Neural progenitor cell (in vitro differentiated cells): ENCODE results near the gene LEPR.

ENCODE experiments used
- EZH2 ChIP-seq: fragments of 200-600 bp; sonication (generic); IDR thresholded peaks from 2 replicates; pipeline ENCODE4 v1.6.1; 2017; ENCODE audit warnings: antibody characterized with exemption, mild to moderate bottlenecking, moderate library complexity
- EZH2phosphoT487 ChIP-seq: fragments of 200-600 bp; sonication (generic); IDR thresholded peaks from 2 replicates; pipeline ENCODE4 v1.6.1; 2017; ENCODE audit warnings: antibody characterized with exemption
- TF ChIP-seq, protein P1 (sequence below): fragments of 200-600 bp; sonication (generic); IDR thresholded peaks from 2 replicates; pipeline ENCODE4 v1.5.1; 2017; ENCODE audit warnings: antibody characterized with exemption, mild to moderate bottlenecking

DNA sequence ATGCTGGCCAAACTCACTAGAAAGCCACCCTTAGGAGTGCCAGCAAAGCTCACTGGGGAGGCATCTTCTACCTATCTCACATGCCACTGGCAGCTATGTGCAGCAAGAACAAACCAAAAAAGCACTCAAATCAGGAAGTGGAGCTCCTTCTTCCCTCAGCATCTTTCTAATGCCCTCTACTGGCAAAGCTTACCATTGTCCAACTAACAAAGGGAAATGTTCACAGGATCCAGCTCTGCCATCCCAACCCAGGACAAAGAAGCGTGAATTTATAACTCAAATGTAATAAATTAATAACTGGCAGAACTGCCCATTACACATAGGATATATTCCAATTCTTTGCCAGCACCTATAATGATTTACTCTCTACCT is 38.9 kb downstream of the LEPR start:
- TF ChIP-seq, protein P1, sequence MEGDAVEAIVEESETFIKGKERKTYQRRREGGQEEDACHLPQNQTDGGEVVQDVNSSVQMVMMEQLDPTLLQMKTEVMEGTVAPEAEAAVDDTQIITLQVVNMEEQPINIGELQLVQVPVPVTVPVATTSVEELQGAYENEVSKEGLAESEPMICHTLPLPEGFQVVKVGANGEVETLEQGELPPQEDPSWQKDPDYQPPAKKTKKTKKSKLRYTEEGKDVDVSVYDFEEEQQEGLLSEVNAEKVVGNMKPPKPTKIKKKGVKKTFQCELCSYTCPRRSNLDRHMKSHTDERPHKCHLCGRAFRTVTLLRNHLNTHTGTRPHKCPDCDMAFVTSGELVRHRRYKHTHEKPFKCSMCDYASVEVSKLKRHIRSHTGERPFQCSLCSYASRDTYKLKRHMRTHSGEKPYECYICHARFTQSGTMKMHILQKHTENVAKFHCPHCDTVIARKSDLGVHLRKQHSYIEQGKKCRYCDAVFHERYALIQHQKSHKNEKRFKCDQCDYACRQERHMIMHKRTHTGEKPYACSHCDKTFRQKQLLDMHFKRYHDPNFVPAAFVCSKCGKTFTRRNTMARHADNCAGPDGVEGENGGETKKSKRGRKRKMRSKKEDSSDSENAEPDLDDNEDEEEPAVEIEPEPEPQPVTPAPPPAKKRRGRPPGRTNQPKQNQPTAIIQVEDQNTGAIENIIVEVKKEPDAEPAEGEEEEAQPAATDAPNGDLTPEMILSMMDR: peak; percentile 60
- TF ChIP-seq EZH2phosphoT487: no peak
- TF ChIP-seq EZH2: no peak
